GM18873 (cell line): ENCODE data around the gene HSPB8.

ENCODE experiments used
- ATAC-seq: cut with Tn5 transposase; IDR thresholded peaks from one replicate; pipeline ENCODE4 v1.9.1; 2021; ENCODE audit warnings: mild to moderate bottlenecking, moderate library complexity, moderate number of reproducible peaks; ENCODE audit not compliant: unreplicated experiment, low FRiP score

Gene HSPB8, protein sequence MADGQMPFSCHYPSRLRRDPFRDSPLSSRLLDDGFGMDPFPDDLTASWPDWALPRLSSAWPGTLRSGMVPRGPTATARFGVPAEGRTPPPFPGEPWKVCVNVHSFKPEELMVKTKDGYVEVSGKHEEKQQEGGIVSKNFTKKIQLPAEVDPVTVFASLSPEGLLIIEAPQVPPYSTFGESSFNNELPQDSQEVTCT

DNA sequence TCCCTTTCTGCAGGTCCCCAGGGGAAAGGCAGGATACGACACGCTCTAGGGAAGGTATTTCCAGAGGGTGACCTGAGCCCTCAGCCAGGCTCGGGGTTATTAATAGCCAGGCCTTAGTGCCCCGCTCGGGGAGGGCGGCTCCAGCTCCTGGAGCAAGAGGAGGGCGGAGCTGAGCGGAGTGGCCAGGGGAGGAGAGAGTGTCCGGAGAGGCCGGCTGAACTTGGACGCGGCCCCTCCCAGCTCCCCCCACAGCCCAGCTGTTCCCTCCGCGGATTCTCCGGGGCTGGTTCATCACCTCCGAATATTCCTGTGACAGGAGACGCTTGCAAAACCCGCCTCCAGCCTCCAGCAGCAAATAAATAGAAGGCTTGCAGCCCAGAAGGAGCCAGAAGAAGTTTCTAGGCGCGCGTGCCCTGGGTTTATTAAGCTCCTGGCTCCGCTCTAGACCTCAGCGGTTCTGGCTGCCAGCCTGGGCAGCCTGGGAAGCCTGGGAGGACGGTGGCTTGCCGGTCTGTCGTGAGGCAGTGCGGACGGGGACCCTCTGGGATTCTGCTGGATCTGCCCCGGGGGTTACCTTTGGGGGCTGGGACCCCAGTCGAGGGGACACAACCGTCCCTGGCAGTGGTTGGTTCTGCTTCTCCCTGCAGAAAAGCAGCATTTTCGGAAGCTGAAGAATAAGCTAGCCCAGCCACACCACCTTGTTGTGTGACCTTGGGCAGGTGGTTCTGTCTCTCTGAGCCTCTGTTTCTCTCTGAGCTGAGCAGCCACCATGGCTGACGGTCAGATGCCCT is at the start of gene HSPB8:
TSS of gene HSPB8 (plus strand) at position 388 of the 791 bp plus-strand sequence. CDS start at position 770, 382 bp downstream.
- ATAC-seq: no peak

- no peak for ATAC-seq
These were observed 48.8 kb upstream of the HSPB8 start for GRCh38 chr12:119129827-119130434.

- ATAC-seq: no peak
These were observed 48.2 kb upstream of the HSPB8 start for GRCh38 chr12:119130523-119130922.

DNA sequence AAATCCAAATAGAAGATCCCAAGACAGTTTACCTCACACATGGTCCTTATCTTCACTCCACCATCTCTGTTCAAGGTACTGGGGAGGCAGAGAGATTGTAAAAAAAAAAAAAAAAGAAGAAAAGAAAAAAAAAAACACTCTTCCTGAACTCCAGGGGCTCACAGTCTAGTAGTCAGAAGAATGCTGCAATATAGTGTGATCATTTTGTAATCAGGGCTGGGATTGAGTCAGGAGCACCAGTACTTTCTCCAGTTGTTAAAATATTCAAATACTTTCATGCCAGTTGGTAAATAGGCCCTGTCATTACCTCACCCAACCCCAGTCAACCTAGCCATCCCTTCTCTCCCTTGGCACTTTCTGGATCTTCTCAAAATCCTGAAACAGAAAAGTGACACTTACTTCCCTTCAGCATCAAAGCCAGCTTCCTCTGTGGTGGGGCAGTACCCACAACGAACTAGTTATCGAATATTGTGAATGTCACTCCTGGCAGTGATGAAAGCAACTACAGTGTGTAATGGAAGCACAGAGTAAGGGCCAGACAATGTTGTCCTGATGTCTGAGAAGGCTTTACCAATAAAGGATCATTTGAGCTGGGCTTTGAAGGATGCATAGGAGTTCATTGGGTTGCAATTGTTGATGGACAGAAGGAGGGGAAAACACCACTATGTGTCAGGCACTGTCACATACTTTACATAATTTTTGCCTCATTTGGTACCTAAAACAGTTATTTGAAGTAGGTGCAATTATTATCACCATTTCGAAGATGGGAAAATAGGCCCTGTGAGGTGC is 44.3 kb upstream of the HSPB8 start:
- ATAC-seq: no peak

- ATAC-seq: no peak
These were observed 41.8 kb upstream of the HSPB8 start for GRCh38 chr12:119136811-119137410.

DNA sequence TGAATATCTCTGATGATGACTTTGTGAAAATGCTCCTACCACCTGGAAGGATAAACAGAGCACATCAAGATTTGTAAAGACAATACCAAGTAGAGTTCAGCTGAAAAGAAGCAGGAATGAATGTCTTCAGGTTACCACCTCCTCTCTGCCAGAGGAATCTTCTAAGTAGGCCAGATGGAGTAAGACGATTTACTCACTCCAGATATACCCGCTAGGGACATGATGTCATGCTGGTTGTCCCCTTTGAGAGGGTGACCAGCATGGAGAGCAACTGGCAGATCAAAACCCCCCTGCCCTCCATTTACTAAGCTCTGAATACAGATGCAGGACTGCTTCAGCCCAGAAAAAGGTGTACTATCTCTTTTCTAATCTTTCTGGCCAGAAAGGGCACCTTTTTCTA is 39.3 kb upstream of the HSPB8 start:
- no peak for ATAC-seq

DNA sequence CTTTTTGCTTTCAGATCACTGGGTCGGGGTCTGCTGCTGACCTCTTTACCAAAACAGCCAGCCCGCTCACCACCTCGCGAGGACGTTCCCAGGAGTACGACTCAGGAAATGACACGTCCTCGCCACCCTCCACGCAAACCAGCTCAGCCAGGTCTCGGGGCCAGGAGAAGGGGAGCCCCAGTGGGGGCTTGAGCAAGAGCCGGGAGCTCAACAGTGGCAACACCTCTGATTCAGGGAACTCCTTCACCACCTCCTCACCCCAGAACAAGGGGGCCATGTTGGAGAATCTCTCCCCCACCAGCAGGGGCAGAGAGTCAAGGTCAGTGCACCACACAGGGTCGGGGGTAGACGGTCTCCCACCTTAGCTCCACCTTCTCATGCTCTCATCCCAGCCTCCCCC is 33.4 kb upstream of the HSPB8 start:
- ATAC-seq: no peak

GRCh38 chr12:119147847-119148448 is 30.8 kb upstream of the HSPB8 start:
- ATAC-seq: no peak

DNA sequence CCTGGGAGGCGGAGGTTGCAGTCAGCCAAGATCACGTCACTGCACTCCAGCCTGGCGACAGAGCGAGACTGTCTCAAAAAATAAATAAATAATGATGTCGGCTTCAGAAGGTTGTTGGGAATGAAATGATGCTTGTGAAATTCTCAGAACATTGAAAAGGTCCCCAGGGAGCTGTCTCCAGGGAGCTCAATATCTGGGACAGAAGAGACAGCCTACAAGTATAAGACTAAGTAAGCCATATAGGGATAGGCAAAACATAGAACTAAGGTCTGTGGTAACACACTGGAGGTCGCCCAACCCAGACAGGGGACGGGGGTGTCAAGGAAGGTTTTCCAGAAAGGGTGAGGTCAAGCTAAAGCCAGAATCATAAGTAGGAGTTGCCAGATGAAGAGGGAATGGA is 29.5 kb upstream of the HSPB8 start:
- ATAC-seq: no peak

DNA sequence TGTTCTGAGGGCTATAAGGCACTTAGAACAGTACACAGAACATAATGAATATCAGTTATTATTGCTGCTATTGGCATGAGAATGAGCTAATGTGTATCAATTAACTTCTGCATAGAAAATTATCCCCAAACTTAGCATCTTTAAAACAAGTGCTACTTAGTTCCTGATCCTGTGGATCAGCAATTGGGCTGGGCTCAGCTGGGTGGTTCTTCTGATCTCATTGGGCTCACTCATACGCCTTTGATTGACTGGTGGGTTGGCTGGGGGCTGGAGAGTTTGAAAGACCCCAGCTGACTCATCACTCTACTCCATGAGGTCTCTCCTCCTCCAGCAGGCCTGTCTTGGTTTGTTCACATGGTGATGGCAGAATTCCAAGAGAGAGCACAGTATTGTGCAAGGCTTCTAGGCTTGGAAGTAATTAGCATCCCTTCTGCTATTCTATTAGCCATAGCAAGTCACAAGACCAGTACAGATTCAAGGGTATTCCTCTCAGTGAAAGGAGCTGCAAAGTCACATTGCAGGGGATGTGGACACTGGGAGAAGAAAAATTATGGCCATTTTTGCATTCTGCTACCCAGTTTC is 27.2 kb upstream of the HSPB8 start:
- ATAC-seq: no peak

GRCh38 chr12:119153477-119154434 is 25.0 kb upstream of the HSPB8 start:
- no peak for ATAC-seq

- ATAC-seq: no peak
These were observed 24.3 kb upstream of the HSPB8 start for GRCh38 chr12:119154435-119154818.

DNA sequence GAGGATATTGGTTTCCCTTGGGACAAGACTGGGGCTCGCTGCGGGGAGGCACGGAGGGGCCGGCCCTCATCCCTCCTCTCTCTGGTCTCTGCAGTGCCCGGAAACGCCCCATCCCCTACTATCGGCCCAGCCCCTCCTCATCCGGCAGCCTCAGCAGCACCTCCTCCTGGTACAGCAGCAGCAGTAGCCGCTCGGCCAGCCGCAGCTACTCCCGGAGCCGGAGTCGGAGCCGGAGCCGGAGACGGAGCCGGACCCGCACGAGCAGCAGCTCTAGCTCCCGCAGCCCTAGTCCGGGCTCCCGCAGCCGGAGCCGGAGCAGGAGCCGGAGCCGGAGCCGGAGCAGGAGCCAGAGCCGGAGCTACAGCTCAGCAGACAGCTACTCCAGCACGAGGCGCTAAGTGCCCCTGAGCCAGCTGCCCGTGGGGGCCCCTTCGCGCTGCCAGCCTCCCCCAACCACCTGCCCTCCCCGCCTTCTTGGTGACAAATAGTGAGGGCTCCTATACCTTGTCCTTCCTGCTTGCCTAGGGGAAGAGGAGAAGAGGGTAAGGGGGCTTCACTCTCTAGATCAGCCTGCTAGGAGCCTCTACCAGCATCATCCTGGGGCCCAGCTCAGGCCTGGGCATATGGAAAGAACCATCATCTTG is 22.2 kb upstream of the HSPB8 start:
- ATAC-seq: no peak

GRCh38 chr12:119157528-119157927 is 21.2 kb upstream of the HSPB8 start:
- ATAC-seq: no peak

- ATAC-seq: no peak
These were observed 20.8 kb upstream of the HSPB8 start for GRCh38 chr12:119157978-119158377.

GRCh38 chr12:119158402-119158801 is 20.3 kb upstream of the HSPB8 start:
- no peak for ATAC-seq

DNA sequence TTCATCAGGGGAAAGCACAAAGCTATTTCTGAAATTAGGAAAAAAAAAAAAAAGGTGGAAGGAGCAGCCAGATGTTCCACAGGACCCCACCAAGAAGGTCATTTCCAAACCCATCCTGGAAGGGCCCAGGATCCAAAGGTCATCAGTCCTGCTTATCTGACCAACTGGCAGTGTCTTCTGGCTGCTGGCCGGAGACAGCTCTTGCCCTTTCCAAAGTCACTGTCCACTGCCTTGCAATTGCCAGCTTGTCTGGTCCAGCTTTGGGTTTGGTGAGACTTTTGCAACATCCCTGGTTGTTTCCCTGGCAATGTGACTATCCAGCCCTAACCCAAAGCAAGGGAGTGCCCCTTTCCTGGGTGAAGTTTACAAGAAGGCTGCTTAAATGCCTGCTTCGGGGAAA is 18.9 kb upstream of the HSPB8 start:
- ATAC-seq: no peak

GRCh38 chr12:119167902-119168301 is 10.8 kb upstream of the HSPB8 start:
- no peak for ATAC-seq
